Keratinocyte (primary cell): ENCODE data around the gene NRXN2. TPM values are rescaled to one million over a fixed set of nuclear protein-coding genes. Genes with fewer than 3 reads are reported as not detected.

ENCODE experiments used
- DNase-seq: peaks from one replicate; pipeline ENCODE4 v3.0.0-alpha.2; 2011; ENCODE audit warnings: low read depth, missing footprints, low spot score
- FAIRE-seq: peaks from 2 replicates; lab custom pipeline; 2011; peaks lifted over from hg19 to GRCh38; lab: Jason Lieb, UNC
- H2AFZ ChIP-seq: 2 replicates; pipeline ENCODE4 v1.6.0; 2012; ENCODE audit warnings: low read length, control low read depth, inconsistent platforms; ENCODE audit not compliant: control insufficient read depth
- H3K27ac ChIP-seq: 2 replicates; pipeline ENCODE4 v1.5.1; 2011; ENCODE audit warnings: low read length; ENCODE audit not compliant: control insufficient read depth, insufficient read depth
- H3K27me3 ChIP-seq: 3 replicates; pipeline ENCODE4 v1.6.0; 2011; ENCODE audit warnings: low read length; ENCODE audit not compliant: control insufficient read depth, insufficient read depth; ENCODE audit errors: extremely low read depth
- H3K36me3 ChIP-seq, 2 experiments: 2 replicates in 1 of 2; 3 replicates in 1 of 2; pipeline ENCODE4 v1.5.1; 2011; ENCODE audit warnings: low read length in 2 of 2, mild to moderate bottlenecking in 1 of 2; ENCODE audit not compliant: control insufficient read depth in 2 of 2, insufficient read depth in 2 of 2; ENCODE audit errors: extremely low read depth in 1 of 2
- H3K4me1 ChIP-seq: 3 replicates; pipeline ENCODE4 v1.5.1; 2011; ENCODE audit warnings: low read length; ENCODE audit not compliant: control insufficient read depth, insufficient read depth; ENCODE audit errors: extremely low read depth
- H3K4me2 ChIP-seq: 3 replicates; pipeline ENCODE4 v1.6.0; 2011; ENCODE audit warnings: low read depth, low read length; ENCODE audit not compliant: control insufficient read depth, insufficient read depth; ENCODE audit errors: extremely low read depth
- H3K4me3 ChIP-seq, 3 experiments: fragments of 200-600 bp in 1 of 3; sonication (generic) in 1 of 3; 2 replicates in 2 of 3; 3 replicates in 1 of 3; pipeline ENCODE4 v1.5.1; 2011 to 2016; ENCODE audit warnings: low read length in 3 of 3, mild to moderate bottlenecking in 3 of 3, control low read depth in 2 of 3, inconsistent platforms in 1 of 3, low read depth in 1 of 3, mixed read lengths in 1 of 3, mixed run types in 1 of 3, moderate library complexity in 1 of 3; ENCODE audit not compliant: control insufficient read depth in 2 of 3, insufficient read depth in 2 of 3; ENCODE audit errors: extremely low read depth in 1 of 3
- H3K79me2 ChIP-seq: 2 replicates; pipeline ENCODE4 v1.6.0; 2012; ENCODE audit warnings: low read length; ENCODE audit not compliant: control insufficient read depth, insufficient read depth
- H3K9ac ChIP-seq: 3 replicates; pipeline ENCODE4 v1.6.0; 2011; ENCODE audit warnings: low read length; ENCODE audit not compliant: control insufficient read depth, insufficient read depth; ENCODE audit errors: extremely low read depth
- H3K9me1 ChIP-seq: 3 replicates; pipeline ENCODE4 v1.6.0; 2011; ENCODE audit warnings: low read length; ENCODE audit not compliant: control insufficient read depth, insufficient read depth; ENCODE audit errors: extremely low read depth
- H3K9me3 ChIP-seq: 2 replicates; pipeline ENCODE4 v1.5.1; 2012; ENCODE audit warnings: low read depth, low read length; ENCODE audit not compliant: control insufficient read depth
- H4K20me1 ChIP-seq: 3 replicates; pipeline ENCODE4 v1.6.0; 2011; ENCODE audit warnings: low read length; ENCODE audit not compliant: control insufficient read depth, insufficient read depth; ENCODE audit errors: extremely low read depth
- EZH2 ChIP-seq: IDR thresholded peaks from one replicate; pipeline ENCODE4 v1.6.1; 2012; ENCODE audit warnings: inconsistent platforms, mild to moderate bottlenecking, low read length, moderate library complexity
- dilution Hi-C: fragments of 300-500 bp; cut with MboI; formaldehyde crosslinking; loops from one replicate; pipeline ENCODE4 v1.7.0; 2020; ENCODE audit warnings: low sequenced_read_pairs; ENCODE audit not compliant: extremely low pct_ligation_motif_present
- polyA plus RNA-seq, 5 experiments: library from polyadenylated mRNA; depleted of rRNA in 3 of 5; stranded (reverse) in 3 of 5; stranded (forward) in 1 of 5; unstranded in 1 of 5; fragments of >200 nt; gene quantifications; 1 replicate in 1 of 5; 2 replicates in 3 of 5; 3 replicates in 1 of 5; pipeline versions ENCODE4 v1.2.1 to v1.2.3, GENCODE V29; 2011 to 2012; ENCODE audit warnings: missing spikeins in 2 of 5, low read depth in 1 of 5, low replicate concordance in 1 of 5
- TF ChIP-seq, protein P1 (sequence below), 3 experiments: IDR thresholded peaks in 1 of 3; conservative IDR thresholded peaks in 1 of 3; optimal IDR thresholded peaks in 1 of 3; 2 replicates in 2 of 3; 3 replicates in 1 of 3; pipeline versions ENCODE3 to v1.5.1; 2011; ENCODE audit warnings: low read length in 3 of 3, mild to moderate bottlenecking in 3 of 3, moderate library complexity in 2 of 3, control low read depth in 1 of 3, inconsistent platforms in 1 of 3; ENCODE audit not compliant: insufficient read depth in 2 of 3; ENCODE audit errors: extremely low read depth in 1 of 3

NRXN2 gene
- polyA plus RNA-seq, 1 donor (not counting 4 experiments of a cell fraction or from before 2014, with no cell fraction given) = not detected

GRCh38 chr11:64736654-64737053 lies 13.7 kb upstream of the NRXN2 start:
- H3K79me2 ChIP-seq = no peaks in the 10 kb centered on the region
- H3K9me1 ChIP-seq = no peaks in the 10 kb centered on the region
- H4K20me1 ChIP-seq = no peaks in the 10 kb centered on the region
- H3K4me2 ChIP-seq = no peak overlapping the region
- TF ChIP-seq, protein P1, sequence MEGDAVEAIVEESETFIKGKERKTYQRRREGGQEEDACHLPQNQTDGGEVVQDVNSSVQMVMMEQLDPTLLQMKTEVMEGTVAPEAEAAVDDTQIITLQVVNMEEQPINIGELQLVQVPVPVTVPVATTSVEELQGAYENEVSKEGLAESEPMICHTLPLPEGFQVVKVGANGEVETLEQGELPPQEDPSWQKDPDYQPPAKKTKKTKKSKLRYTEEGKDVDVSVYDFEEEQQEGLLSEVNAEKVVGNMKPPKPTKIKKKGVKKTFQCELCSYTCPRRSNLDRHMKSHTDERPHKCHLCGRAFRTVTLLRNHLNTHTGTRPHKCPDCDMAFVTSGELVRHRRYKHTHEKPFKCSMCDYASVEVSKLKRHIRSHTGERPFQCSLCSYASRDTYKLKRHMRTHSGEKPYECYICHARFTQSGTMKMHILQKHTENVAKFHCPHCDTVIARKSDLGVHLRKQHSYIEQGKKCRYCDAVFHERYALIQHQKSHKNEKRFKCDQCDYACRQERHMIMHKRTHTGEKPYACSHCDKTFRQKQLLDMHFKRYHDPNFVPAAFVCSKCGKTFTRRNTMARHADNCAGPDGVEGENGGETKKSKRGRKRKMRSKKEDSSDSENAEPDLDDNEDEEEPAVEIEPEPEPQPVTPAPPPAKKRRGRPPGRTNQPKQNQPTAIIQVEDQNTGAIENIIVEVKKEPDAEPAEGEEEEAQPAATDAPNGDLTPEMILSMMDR (optimal IDR thresholded peaks at IDR 0.05 in 1 of 3, IDR thresholded peaks at IDR 0.05 in 1 of 3, conservative IDR thresholded peaks at IDR 0.05 in 1 of 3; ENCODE audit: extremely low read depth in 1 of 3, insufficient read depth in 2 of 3, low read length in 3 of 3) = no peak
- TF ChIP-seq EZH2 = no peak
- dilution Hi-C loops = no loop called here
- peaks cover 35% of the 10 kb centered on the region for H3K27me3 ChIP-seq
- H3K4me3 ChIP-seq = no peak overlapping the region
- no peaks in the 10 kb centered on the region for H3K4me1 ChIP-seq
- no peak overlapping the region for H3K27ac ChIP-seq
- no peak overlapping the region for H2AFZ ChIP-seq
- H3K9me3 ChIP-seq = no peaks in the 10 kb centered on the region
- no peak overlapping the region for H3K9ac ChIP-seq
- no peaks in the 10 kb centered on the region for H3K36me3 ChIP-seq
- FAIRE-seq (no peak), DNase-seq (no peak)

GRCh38 chr11:64735725-64736259 lies 12.8 kb upstream of the NRXN2 start:
- H4K20me1 ChIP-seq = no peaks in the 10 kb centered on the region
- no peaks in the 10 kb centered on the region for H3K36me3 ChIP-seq
- no peak for TF ChIP-seq EZH2
- TF ChIP-seq, protein P1 (optimal IDR thresholded peaks at IDR 0.05 in 1 of 3, IDR thresholded peaks at IDR 0.05 in 1 of 3, conservative IDR thresholded peaks at IDR 0.05 in 1 of 3; ENCODE audit: extremely low read depth in 1 of 3, insufficient read depth in 2 of 3, low read length in 3 of 3) = no peak
- no peak for DNase-seq
- H3K9me3 ChIP-seq = no peaks in the 10 kb centered on the region
- no peak overlapping the region for H3K4me2 ChIP-seq
- H3K27me3 ChIP-seq = peaks cover 28% of the 10 kb centered on the region
- no peaks in the 10 kb centered on the region for H3K9me1 ChIP-seq
- no peak overlapping the region for H3K9ac ChIP-seq
- FAIRE-seq = no peak
- no peak overlapping the region for H3K4me3 ChIP-seq
- no peaks in the 10 kb centered on the region for H3K4me1 ChIP-seq
- no peaks in the 10 kb centered on the region for H3K79me2 ChIP-seq
- H3K27ac ChIP-seq = no peak overlapping the region
- dilution Hi-C loops = no loop called here
- no peak overlapping the region for H2AFZ ChIP-seq
